Activated naive CD4-positive, alpha-beta T cell treated with anti-CD3 and anti-CD28 coated beads, Interleukin-2, amount 10 ng/mL, durations not matched to agents 5 hours and 36 hours (primary cell): ENCODE results near the gene AP2M1. TPM values are rescaled to one million over a fixed set of nuclear protein-coding genes. Genes with fewer than 3 reads are reported as not detected.

Source experiments
- total RNA-seq, 2 experiments: library from RNA; stranded (reverse); gene quantifications; one replicate each; pipeline ENCODE4 v1.2.3, GENCODE V29; 2021

AP2M1 gene
- 100 to 1,000 TPM; 199 to 214 TPM for total RNA-seq

DNA sequence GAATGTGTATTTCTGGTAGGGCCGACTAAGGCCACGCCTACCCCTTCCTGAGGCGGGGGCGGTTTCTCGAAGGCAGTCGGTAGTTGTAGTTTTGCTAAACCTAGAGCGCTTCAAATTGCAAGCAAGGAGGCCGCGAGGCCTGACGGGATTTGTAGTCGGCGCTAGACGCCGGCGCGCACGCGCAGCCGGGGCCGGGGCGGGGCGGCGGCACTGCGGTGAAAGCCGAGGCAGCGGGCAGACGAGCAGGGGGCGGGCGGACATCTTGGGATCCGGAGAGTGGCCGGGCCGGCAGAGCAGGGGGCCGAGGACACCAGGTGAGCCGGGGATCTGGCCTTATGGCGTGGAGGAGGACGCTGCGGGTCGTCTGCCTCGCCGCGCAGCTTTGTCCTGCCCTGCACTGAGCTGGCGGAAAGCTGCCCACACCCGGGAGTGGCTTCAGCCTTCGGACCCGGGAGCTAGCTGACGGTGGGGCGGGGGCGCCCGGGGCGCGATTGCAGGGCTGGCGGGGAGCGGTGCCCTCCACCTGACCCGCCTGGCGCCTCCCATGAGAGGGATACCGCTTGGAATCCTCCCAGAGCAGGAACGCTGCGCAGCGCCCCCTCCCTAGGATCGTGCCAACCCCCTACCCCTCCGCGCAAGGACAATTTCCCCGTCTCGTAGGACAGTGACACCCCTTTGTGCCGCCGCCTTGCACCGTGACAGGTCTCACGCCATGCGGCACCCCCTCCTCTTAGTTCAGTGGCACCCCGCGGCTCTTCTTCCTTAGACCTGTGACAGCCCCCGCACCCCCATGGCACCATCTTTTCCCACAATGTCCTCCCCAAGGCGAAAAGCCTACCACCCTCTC lies at the start of gene AP2M1:
AP2M1 (plus strand) TSS at position 210 of the 847 bp plus-strand sequence. CDS start 2,139 bp downstream, outside the sequence.

DNA sequence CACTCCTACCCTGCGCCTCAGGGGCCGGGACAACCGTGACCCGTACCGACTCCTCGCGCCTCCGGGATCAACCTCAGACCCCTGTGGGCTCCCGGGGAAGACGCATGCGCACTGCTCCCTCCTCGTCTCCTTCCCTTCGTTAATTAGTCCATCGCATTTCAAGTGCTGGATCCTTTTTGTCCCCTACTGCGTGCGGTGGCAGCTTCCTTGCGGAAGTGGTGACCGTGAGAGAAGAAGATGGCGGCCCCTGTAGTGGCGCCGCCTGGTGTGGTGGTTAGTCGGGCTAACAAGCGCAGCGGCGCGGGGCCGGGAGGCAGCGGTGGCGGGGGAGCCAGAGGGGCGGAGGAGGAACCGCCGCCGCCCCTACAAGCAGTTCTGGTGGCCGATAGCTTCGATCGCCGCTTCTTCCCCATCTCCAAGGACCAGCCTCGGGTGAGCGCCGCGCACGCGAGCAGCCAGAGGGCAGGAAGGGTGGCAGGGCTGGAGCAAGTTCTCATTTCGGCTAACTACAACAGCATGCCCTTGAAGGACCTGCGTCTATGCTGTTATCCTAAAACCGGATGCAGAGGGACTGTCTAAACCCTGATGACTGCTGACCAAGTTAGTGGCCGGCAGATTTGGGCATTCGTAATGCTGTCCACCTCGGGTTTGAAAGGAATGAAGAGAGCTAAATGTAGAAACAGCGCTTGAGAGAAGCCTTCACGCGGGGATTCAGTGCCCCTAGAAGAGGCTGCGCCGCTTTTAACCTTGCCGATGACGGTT lies 39.3 kb upstream of the AP2M1 start, which contains the start of gene EIF2B5:
EIF2B5 (plus strand) TSS at position 210 of the 762 bp plus-strand sequence; CDS start at position 238, 28 bp downstream.

DNA sequence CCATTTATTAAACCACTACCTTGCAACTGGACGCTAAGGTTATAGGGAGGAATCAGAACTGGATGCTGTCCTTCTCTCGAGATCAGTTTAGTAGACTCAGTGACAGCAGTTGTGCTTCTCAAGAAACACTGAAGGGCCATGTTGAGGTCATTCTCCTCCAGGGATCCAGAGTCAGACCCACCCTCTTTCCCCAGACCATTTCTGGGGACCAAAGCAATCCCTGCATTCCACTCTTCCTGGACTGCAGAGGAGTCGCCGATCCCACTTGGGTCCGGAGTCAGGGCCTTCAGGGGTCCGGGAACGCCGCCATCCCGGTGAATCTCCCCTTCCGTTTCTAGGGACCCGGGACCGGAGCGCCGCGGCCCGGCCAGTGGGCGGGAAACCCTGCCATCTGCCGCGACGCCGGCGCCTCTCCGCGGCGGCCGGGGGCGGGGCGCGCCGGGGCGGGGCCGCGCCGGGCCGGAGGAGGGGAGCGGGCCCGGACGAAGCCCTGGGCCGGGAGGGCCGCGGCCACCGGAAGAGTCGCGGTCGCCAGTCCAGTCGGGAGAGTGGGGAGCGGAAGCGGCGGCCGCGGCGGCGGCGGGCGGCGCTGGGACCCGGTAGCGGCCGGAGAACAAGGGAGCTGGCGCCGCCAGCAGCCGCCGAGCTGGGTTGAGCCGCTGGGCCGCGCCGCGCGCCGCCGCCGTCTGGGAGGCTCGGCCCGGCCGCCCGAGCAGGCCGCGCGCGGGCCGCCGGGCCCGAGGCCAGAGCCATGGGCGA lies 19.6 kb upstream of the AP2M1 start, which contains the start of gene DVL3:
DVL3 (plus strand) TSS at position 493 of the 759 bp plus-strand sequence; CDS start at position 752, 259 bp downstream.

DNA sequence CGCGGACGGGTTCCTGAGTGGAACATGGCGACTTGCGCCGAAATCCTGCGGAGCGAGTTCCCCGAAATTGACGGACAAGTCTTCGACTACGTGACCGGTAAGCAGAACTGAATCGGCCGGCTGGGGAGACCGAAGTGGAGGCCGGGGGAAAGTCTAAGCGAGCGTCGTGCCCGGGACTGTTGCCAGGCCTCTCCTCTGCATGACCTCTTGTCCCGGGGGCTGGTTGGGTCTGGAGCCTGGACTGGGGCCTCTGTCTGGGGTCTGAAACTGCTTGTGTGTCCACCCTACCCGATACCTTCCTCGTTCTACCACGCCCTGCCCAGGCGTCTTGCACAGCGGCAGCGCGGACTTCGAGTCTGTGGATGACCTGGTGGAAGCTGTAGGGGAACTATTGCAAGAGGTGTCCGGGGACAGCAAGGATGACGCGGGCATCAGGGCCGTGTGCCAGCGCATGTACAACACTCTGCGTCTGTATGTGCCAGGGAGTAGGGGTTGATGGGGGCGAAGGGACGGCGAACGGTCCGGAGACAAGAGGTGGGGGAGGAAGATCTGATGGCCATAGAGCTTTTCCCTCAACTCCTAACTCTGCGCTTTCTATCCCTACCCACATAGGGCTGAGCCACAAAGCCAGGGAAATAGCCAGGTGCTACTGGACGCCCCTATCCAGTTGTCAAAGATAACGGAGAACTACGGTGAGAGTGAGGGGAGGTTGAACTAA lies 11.7 kb downstream of the AP2M1 start, which contains the start of gene ABCF3:
ABCF3 (plus strand) TSS at position 16 of the 718 bp plus-strand sequence; CDS start at position 25, 9 bp downstream.

DNA sequence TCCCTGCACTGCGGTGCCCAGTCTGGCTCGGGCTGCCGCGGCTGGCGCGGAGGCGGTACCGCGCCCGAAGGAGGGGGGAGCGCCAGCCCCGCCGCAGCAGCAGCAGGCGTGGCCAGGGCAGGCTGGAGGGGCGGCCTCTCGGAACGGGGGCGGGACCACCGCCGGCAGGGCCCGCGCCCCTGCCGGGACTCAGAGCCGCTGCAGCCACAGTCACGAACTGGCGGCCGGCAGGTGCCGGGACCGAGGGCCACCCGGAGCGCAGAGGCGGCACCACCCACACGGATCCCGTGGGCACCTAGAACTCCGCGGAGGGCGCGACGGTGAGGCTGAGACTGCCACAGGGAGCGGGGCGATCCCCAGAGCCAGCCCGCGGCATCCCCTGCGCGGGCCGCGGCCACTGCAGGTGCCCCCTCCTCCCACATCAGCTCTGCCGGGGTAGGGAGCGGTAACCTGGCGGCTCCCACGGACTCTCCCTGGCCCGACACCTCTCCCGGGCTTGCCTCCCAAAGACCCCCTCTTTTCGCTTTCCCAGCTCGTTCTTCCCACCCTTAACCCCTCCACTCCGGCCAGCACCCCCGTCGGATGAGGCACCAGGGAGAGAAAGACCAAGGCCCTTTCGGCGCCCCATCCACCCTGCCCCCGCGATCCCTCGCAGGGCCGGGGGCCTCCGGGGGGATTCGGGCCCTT lies 54.9 kb downstream of the AP2M1 start, which contains the start of gene VWA5B2:
VWA5B2 (plus strand) TSS at position 192 of the 687 bp plus-strand sequence. CDS start 944 bp downstream, outside the sequence.

Other genes starting within 250 kb of the AP2M1 start
- 10 to 100 TPM; 22.6 to 23.8 TPM for gene ABCC5, start 157.0 kb upstream of the AP2M1 start, total RNA-seq
- gene HTR3D, start 143.1 kb upstream of the AP2M1 start, total RNA-seq: not detected
- not detected for gene HTR3C, start 121.8 kb upstream of the AP2M1 start, total RNA-seq
- not detected for gene HTR3E, start 77.8 kb upstream of the AP2M1 start, total RNA-seq
- 10 to 100 TPM; 48.1 to 51.4 TPM for gene EIF2B5, start 39.5 kb upstream of the AP2M1 start, total RNA-seq
- 10 to 100 TPM; 33.3 to 37.5 TPM for gene DVL3, start 19.5 kb upstream of the AP2M1 start, total RNA-seq
- 10 to 100 TPM; 60.4 TPM for gene ABCF3, start 11.3 kb downstream of the AP2M1 start, total RNA-seq
- not detected for gene VWA5B2, start 54.7 kb downstream of the AP2M1 start, total RNA-seq
- 10 to 100 TPM; 37.9 to 41.2 TPM for gene ALG3, start 74.1 kb downstream of the AP2M1 start, total RNA-seq
- 1 to 10 TPM; 3.3 to 4.3 TPM for gene EEF1AKMT4, start 74.8 kb downstream of the AP2M1 start, total RNA-seq
- not detected for gene CAMK2N2, start 86.7 kb downstream of the AP2M1 start, total RNA-seq
- not detected for gene ECE2, start 101.2 kb downstream of the AP2M1 start, total RNA-seq
- gene PSMD2, start 124.4 kb downstream of the AP2M1 start, total RNA-seq: 100 to 1,000 TPM; 150 to 153 TPM
- 100 to 1,000 TPM; 240 to 246 TPM for gene EIF4G1, start 139.8 kb downstream of the AP2M1 start, total RNA-seq
- 1 to 10 TPM; 5.8 to 6.1 TPM for gene FAM131A, start 162.7 kb downstream of the AP2M1 start, total RNA-seq
- 1 to 10 TPM; 3.1 to 4.1 TPM for gene CLCN2, start 186.8 kb downstream of the AP2M1 start, total RNA-seq
- 10 to 100 TPM; 74.2 to 78.3 TPM for gene POLR2H, start 186.9 kb downstream of the AP2M1 start, total RNA-seq
- gene THPO, start 203.4 kb downstream of the AP2M1 start, total RNA-seq: not detected
- gene CHRD, start 205.2 kb downstream of the AP2M1 start, total RNA-seq: not detected